GM15510 (cell line): ENCODE results near the gene SRCIN1.

Experiments used
- POLR2A ChIP-seq: IDR thresholded peaks from 3 replicates; pipeline ENCODE4 v1.6.1; 2011; ENCODE audit warnings: borderline replicate concordance; ENCODE audit not compliant: insufficient read length; ENCODE audit errors: extremely low read depth

SRCIN1 gene

GRCh38 chr17:38605841-38606645 is at the start of gene SRCIN1:
SRCIN1 (minus strand) TSS chr17:38605952; CDS start chr17:38605705, 247 bp downstream.
- TF ChIP-seq POLR2A = no peak

GRCh38 chr17:38654411-38655398 is 49.0 kb upstream of the SRCIN1 start:
- no peak for TF ChIP-seq POLR2A

GRCh38 chr17:38653679-38654078 is 47.9 kb upstream of the SRCIN1 start:
- no peak for TF ChIP-seq POLR2A

GRCh38 chr17:38653230-38653629 is 47.5 kb upstream of the SRCIN1 start:
- no peak for TF ChIP-seq POLR2A

- TF ChIP-seq POLR2A = no peak
Measured at GRCh38 chr17:38637951-38638350, 32.2 kb upstream of the SRCIN1 start.

GRCh38 chr17:38636054-38636453 is 30.3 kb upstream of the SRCIN1 start:
- no peak for TF ChIP-seq POLR2A

- TF ChIP-seq POLR2A = no peak
Measured at GRCh38 chr17:38632334-38632733, 26.6 kb upstream of the SRCIN1 start.

- no peak for TF ChIP-seq POLR2A
Measured at GRCh38 chr17:38628441-38628840, 22.7 kb upstream of the SRCIN1 start.

- no peak for TF ChIP-seq POLR2A
Measured at GRCh38 chr17:38627957-38628356, 22.2 kb upstream of the SRCIN1 start.

- TF ChIP-seq POLR2A = no peak
Measured at GRCh38 chr17:38625482-38625881, 19.7 kb upstream of the SRCIN1 start.

GRCh38 chr17:38621538-38621937 is 15.8 kb upstream of the SRCIN1 start:
- TF ChIP-seq POLR2A = no peak

GRCh38 chr17:38620551-38621277 is 15.0 kb upstream of the SRCIN1 start:
- no peak for TF ChIP-seq POLR2A

- TF ChIP-seq POLR2A = no peak
Measured at GRCh38 chr17:38619937-38620550, 14.3 kb upstream of the SRCIN1 start.

- TF ChIP-seq POLR2A = no peak
Measured at GRCh38 chr17:38619451-38619795, 13.7 kb upstream of the SRCIN1 start.
